ENCODE measurements around the gene KRTAP10-4. TPM values are rescaled to one million over a fixed set of nuclear protein-coding genes. Genes with fewer than 3 reads are reported as not detected.

The KRTAP10-4 gene
- total and polyA plus RNA-seq, 12 donors: not detected

DNA sequence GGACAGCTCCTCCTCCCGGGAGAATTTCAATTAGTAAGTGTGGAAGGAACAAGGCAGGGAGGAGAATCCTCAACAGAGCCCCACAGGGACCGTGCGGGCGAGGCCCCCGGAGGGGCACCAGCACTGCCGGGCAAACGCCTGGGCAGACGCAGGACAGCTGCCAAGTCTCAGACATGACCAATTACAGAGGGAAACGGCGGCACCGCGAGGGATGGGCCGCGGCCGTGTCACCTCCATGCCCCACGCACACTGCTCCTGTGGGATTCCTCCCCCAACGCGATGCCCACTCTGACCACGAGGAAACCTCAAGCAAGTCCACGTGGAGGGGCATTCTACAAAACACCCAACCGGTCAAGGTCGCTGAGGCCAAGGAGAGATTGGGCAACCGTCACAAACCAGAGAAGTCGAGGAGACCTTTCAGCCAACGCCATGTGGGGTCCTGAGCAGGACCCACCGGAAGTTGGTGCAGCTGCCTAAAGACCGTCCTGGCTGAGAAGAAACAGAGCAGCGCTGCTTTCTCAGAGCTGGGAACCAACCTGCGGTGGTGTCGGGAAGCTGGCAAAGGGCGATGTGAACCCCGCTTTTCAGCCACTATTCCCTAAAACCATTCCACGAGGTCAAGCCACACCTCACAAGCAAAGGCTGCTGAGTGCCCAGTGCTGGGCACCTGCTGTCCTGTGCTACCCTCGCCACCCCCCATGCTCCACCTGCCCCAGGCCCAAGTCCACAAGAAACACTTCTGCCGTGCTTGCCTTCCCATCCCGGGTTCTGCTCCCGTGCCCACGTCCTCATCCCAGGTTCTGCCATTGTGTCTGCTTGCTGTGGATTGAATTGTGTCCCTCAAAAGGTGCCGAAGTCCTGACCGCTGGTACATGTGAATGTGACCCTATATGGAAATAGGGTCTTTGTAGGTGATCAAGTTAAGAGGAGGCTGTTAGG, 1.4 kb upstream of the KRTAP10-4 start:
- TF ChIP-seq, protein P1, sequence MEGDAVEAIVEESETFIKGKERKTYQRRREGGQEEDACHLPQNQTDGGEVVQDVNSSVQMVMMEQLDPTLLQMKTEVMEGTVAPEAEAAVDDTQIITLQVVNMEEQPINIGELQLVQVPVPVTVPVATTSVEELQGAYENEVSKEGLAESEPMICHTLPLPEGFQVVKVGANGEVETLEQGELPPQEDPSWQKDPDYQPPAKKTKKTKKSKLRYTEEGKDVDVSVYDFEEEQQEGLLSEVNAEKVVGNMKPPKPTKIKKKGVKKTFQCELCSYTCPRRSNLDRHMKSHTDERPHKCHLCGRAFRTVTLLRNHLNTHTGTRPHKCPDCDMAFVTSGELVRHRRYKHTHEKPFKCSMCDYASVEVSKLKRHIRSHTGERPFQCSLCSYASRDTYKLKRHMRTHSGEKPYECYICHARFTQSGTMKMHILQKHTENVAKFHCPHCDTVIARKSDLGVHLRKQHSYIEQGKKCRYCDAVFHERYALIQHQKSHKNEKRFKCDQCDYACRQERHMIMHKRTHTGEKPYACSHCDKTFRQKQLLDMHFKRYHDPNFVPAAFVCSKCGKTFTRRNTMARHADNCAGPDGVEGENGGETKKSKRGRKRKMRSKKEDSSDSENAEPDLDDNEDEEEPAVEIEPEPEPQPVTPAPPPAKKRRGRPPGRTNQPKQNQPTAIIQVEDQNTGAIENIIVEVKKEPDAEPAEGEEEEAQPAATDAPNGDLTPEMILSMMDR (IDR thresholded peaks at IDR 0.05): no peak
- no peak for TF ChIP-seq POLR2A (IDR thresholded peaks at IDR 0.05)
- Histone ChIP-seq H3K4me3 (no peak overlapping the region), H3K4me1 (replicated peaks in 1 of 2) (no peaks in the 10 kb centered on the region), H3K27ac (no peak overlapping the region), H3K36me3 (replicated peaks in 1 of 2) (no peaks in the 10 kb centered on the region), H3K9me3 (replicated peaks in 1 of 3) (no peaks in the 10 kb centered on the region), H3K27me3 (peaks cover 3% of the 10 kb centered on the region)
- WGBS, 4 donors: 86 to 92% (median 89%) methylated on average over 35 to 40 of the region's 40 CpGs
- peak in 1 of 7 donors; percentile 36 for DNase-seq
- intact Hi-C loops (cut with DNase I): no loop called here

DNA sequence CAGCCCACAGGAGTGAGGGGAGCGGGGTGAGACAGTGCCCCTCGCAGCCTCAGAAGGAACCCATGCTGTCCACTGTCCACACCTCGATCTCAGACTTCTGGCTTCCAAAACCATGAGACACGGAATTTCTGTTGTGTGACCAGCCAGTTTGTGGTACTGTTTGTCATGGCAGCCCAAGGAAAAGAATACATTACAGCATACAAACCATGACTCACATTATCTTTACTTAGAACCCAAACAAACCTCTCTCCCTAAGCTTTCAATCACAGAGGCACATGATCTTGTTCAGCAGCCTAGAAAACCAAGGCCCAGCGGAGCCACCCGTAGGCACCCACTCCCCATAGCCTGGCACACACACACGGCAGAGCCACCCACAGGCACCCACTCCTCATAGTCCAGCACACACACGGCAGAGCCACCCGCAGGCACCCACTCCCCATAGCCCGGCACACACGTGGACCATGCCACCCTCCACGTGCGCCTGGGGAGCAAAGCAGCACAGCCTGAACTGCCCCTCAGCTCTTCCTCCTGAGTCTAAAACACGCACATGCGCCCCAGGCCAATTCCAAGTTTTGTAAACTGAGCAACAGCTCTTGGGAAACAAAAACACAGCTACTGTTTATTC, 458 bp upstream of the KRTAP10-4 start:
- intact Hi-C loops (cut with DNase I): no loop called here
- DNase-seq: peak in 1 of 7 donors; percentile 11
- Histone ChIP-seq H3K4me3 (no peak overlapping the region), H3K27me3 (peaks cover 3% of the 10 kb centered on the region), H3K4me1 (replicated peaks in 1 of 2) (no peaks in the 10 kb centered on the region), H3K9me3 (replicated peaks in 1 of 3) (no peaks in the 10 kb centered on the region), H3K36me3 (replicated peaks in 1 of 2) (no peaks in the 10 kb centered on the region), H3K27ac (no peak overlapping the region)
- WGBS, 4 donors: 72 to 83% (median 76%) methylated on average over 15 of the region's 15 CpGs
- TF ChIP-seq POLR2A (IDR thresholded peaks at IDR 0.05): no peak

DNA sequence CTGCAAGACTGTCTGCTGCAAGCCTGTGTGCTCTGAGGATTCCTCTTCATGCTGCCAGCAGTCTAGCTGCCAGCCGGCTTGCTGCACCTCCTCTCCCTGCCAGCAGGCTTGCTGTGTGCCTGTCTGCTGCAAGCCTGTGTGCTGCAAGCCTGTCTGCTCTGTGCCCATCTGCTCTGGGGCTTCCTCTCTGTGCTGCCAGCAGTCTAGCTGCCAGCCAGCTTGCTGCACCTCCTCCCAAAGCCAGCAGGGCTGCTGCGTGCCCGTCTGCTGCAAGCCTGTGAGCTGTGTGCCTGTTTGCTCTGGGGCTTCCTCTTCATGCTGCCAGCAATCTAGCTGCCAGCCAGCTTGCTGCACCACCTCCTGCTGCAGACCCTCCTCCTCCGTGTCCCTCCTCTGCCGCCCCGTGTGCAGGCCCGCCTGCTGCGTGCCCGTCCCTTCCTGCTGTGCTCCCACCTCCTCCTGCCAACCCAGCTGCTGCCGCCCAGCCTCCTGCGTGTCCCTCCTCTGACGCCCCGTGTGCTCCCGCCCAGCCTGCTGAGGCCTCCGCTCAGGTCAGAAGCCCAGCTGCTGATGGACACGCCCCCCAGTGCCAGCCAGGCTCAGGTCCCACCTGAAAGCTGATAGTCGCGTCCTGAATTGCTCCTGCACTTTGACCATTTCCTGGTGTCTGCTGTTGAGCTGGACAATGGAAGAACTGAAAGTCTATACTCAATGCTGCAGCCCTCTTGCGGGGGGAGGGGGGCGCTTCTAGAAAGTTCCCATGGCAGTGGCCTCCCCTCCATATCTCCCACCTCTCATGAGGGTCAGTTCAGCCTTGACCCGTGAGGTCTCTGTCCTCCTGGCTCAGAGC, 1.2 kb downstream of the KRTAP10-4 start:
- no peak overlapping the region for H3K4me3 ChIP-seq
- no peak overlapping the region for H3K27ac ChIP-seq
- no peaks in the 10 kb centered on the region for H3K9me3 ChIP-seq (replicated peaks in 1 of 3)
- H3K36me3 ChIP-seq (replicated peaks in 1 of 2): no peaks in the 10 kb centered on the region
- TF ChIP-seq, protein P1 (IDR thresholded peaks at IDR 0.05): no peak
- TF ChIP-seq POLR2A (IDR thresholded peaks at IDR 0.05): no peak
- WGBS, 4 donors: 34 to 46% (median 40%) methylated on average over 6 to 21 of the region's 21 CpGs
- no peaks in the 10 kb centered on the region for H3K4me1 ChIP-seq (replicated peaks in 1 of 2)
- peaks cover 3% of the 10 kb centered on the region for H3K27me3 ChIP-seq
- peak in 1 of 7 donors; percentile 13 for DNase-seq
- intact Hi-C loops (cut with DNase I): no loop called here

DNA sequence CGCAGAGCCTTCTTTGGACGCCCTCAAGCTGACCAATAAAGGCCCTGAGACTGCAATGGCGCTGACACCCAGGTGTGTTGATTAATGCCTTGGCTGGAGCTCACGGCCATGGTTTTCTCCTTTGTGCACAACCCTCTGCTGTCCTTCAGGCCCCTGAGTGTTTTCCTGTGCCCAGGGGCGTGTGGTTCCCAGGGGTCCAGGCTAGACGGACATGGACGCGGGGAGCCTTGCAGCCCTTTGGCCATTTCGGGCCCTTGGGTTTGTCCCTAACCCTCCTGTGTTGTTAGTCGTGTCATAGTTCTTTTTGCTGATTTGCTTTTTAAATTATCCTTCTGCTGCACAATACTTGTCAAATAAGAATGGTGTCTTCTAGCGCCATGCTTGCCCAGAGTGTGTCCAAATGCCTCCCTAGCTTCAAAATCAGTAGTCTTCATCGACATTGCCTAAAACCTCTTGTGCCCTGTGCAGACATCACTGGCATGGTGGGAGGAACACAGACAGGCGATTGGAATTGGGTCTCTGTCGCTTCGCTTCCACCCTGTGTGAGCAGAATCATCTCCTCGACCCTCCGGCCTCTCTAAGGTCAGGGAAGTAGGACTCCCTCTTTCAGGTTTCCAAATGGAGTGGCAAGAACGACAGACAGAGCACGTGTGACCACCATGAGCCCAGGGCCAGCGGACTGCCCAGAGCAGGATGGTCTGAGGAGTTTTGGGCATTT, 1.9 kb downstream of the KRTAP10-4 start:
- intact Hi-C loops (cut with DNase I): no loop called here
- 77 to 82% (median 78%) methylated on average over 19 to 20 of the region's 20 CpGs for WGBS, 4 donors

More for the DNA sequence above, 1.9 kb downstream of the KRTAP10-4 start:
- Histone ChIP-seq H3K27ac (no peak overlapping the region), H3K4me3 (no peak overlapping the region), H3K36me3 (replicated peaks in 1 of 2) (no peaks in the 10 kb centered on the region), H3K9me3 (replicated peaks in 1 of 3) (no peaks in the 10 kb centered on the region), H3K4me1 (replicated peaks in 1 of 2) (no peaks in the 10 kb centered on the region), H3K27me3 (peaks cover 3% of the 10 kb centered on the region)
- no peak for TF ChIP-seq POLR2A (IDR thresholded peaks at IDR 0.05)
- TF ChIP-seq, protein P1 (IDR thresholded peaks at IDR 0.05): no peak
- DNase-seq: peak in 1 of 7 donors; percentile 14
